ENCODE measurements around the gene ARL13B. TPM values are rescaled to one million over a fixed set of nuclear protein-coding genes. Genes with fewer than 3 reads are reported as not detected.

ARL13B gene
- total and polyA plus RNA-seq, 2 of the 13 experiments (the other 11 are each of a cell fraction or from before 2014, with no cell fraction given) = 2.2 to 9.6 TPM

DNA sequence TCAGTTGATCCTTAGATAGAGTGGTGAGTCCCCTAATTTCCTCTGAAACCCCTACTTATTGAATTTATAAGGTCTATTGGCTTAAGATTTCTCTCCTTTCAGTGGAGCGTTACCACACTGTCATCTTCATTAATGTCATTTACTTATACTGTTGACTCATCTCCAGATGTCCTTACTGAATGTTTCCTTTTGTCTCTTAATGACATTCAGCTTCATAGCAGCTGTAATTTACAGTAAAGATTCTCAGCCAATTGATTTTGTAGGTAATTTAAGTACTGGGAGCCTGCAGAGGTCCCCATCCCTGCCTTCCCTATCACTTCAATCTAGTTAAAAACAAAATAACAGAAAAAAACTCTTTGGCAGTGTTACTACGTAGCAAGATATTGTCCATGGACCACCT is 29.7 kb downstream of the ARL13B start:
- Histone ChIP-seq H4K20me1 (ENCODE audit: insufficient read depth, low read length) (no peaks in the 10 kb centered on the region), H3K36me3 (replicated peaks in 1 of 2; ENCODE audit: control insufficient read depth in 1 of 2, insufficient read depth in 2 of 2, low read length in 2 of 2) (no peaks in the 10 kb centered on the region), H2AFZ (ENCODE audit: low read length) (no peak overlapping the region), H3K27me3 (ENCODE audit: control insufficient read depth in 1 of 2, insufficient read depth in 2 of 2, low read length in 2 of 2) (no peaks in the 10 kb centered on the region), H3K4me3 (replicated peaks in 1 of 3; ENCODE audit: insufficient read depth in 1 of 3, low read depth in 2 of 3, low read length in 3 of 3) (no peak overlapping the region), H3K9me3 (ENCODE audit: low read length) (no peaks in the 10 kb centered on the region), H3K9ac (ENCODE audit: insufficient read depth, low read depth, low read length) (no peak overlapping the region), H3K4me2 (ENCODE audit: low read depth, low read length) (no peak overlapping the region), H3K79me2 (ENCODE audit: insufficient read depth, low read length) (no peaks in the 10 kb centered on the region), H3K27ac (ENCODE audit: extremely low read length, insufficient read depth, low read length) (no peak overlapping the region), H3K4me1 (ENCODE audit: insufficient read depth, low read length) (no peaks in the 10 kb centered on the region)
- intact Hi-C loops (cut with micrococcal nuclease; ENCODE audit: unreplicated experiment) (loop anchor here (10.0 kb wide), 1 partner anchor 235 kb away; no protein-coding TSS in a partner anchor), in situ Hi-C loops (cut with HindIII; ENCODE audit: extremely low pct_ligation_motif_present, low pct_unique_long_range_greater_than_20kb) (loop anchor here (10.0 kb wide), 1 partner anchor 55 kb away; the partner anchor contains the start of genes DHFR2 and NSUN3)
- ChIA-PET CTCF (ENCODE audit: low intra/inter-chr PET ratio, low total read pairs) (no interaction called here), POLR2A (no interaction called here)
- BruUV-seq (replicated peaks) = no TSS peak
- no peak for DNase-seq (ENCODE audit: low spot score)
- ATAC-seq = no peak
- WGBS (ENCODE audit: low lambda C conversion rate) = 98% methylated on average over 2 of the region's 2 CpGs
- no peak for TF ChIP-seq TAF15 (IDR thresholded peaks at IDR 0.05; ENCODE audit: low read depth, low read length, poor library complexity, severe bottlenecking)
- no peak for TF ChIP-seq NCOA2 (CRISPR knock-in tag; IDR thresholded peaks at IDR 0.05)
- no peak for TF ChIP-seq NFRKB (IDR thresholded peaks at IDR 0.05)
- no peak for TF ChIP-seq HDAC6 (IDR thresholded peaks at IDR 0.05; ENCODE audit: low read depth, low read length)
- TF ChIP-seq, protein P1, sequence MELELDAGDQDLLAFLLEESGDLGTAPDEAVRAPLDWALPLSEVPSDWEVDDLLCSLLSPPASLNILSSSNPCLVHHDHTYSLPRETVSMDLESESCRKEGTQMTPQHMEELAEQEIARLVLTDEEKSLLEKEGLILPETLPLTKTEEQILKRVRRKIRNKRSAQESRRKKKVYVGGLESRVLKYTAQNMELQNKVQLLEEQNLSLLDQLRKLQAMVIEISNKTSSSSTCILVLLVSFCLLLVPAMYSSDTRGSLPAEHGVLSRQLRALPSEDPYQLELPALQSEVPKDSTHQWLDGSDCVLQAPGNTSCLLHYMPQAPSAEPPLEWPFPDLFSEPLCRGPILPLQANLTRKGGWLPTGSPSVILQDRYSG (CRISPR knock-in tag; IDR thresholded peaks at IDR 0.05) = no peak
- TF ChIP-seq ELK4 (CRISPR knock-in tag; IDR thresholded peaks at IDR 0.05; ENCODE audit: borderline replicate concordance) = no peak
- no peak for TF ChIP-seq ZNF788 (CRISPR knock-in tag; IDR thresholded peaks at IDR 0.05; ENCODE audit: borderline replicate concordance)
- no peak for TF ChIP-seq STAT6 (CRISPR knock-in tag; IDR thresholded peaks at IDR 0.05; ENCODE audit: borderline replicate concordance)
- FAIRE-seq = no peak
